ENCODE data around the gene KRT6C. TPM values are rescaled to one million over a fixed set of nuclear protein-coding genes. Genes with fewer than 3 reads are reported as not detected.

KRT6C gene
- total and polyA plus RNA-seq, 11 donors: not detected

- H3K27ac ChIP-seq: no peak overlapping the region
- intact Hi-C loops (cut with DNase I): no loop called here
- peaks cover 0 to 22% (median 2%) of the 10 kb centered on the region in 9 donors for H3K27me3 ChIP-seq
- peak in 3 of 4 donors; percentile 39 to 62 (median 57) for ATAC-seq
- 22 to 30% (median 23%) methylated on average over 6 of the region's 6 CpGs for WGBS, 4 donors
- H3K4me1 ChIP-seq: no peaks in the 10 kb centered on the region
- H3K4me3 ChIP-seq: no peak overlapping the region
- no peak for TF ChIP-seq POLR2A (IDR thresholded peaks at IDR 0.05)
- TF ChIP-seq, protein P1, sequence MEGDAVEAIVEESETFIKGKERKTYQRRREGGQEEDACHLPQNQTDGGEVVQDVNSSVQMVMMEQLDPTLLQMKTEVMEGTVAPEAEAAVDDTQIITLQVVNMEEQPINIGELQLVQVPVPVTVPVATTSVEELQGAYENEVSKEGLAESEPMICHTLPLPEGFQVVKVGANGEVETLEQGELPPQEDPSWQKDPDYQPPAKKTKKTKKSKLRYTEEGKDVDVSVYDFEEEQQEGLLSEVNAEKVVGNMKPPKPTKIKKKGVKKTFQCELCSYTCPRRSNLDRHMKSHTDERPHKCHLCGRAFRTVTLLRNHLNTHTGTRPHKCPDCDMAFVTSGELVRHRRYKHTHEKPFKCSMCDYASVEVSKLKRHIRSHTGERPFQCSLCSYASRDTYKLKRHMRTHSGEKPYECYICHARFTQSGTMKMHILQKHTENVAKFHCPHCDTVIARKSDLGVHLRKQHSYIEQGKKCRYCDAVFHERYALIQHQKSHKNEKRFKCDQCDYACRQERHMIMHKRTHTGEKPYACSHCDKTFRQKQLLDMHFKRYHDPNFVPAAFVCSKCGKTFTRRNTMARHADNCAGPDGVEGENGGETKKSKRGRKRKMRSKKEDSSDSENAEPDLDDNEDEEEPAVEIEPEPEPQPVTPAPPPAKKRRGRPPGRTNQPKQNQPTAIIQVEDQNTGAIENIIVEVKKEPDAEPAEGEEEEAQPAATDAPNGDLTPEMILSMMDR (IDR thresholded peaks at IDR 0.05): no peak
- peak in 2 of 5 donors; percentile 47 to 52 for DNase-seq
- no peaks in the 10 kb centered on the region for H3K36me3 ChIP-seq
- no peaks in the 10 kb centered on the region for H3K9me3 ChIP-seq
Measured at GRCh38 chr12:52442600-52443061, 31.0 kb downstream of the KRT6C start.

DNA sequence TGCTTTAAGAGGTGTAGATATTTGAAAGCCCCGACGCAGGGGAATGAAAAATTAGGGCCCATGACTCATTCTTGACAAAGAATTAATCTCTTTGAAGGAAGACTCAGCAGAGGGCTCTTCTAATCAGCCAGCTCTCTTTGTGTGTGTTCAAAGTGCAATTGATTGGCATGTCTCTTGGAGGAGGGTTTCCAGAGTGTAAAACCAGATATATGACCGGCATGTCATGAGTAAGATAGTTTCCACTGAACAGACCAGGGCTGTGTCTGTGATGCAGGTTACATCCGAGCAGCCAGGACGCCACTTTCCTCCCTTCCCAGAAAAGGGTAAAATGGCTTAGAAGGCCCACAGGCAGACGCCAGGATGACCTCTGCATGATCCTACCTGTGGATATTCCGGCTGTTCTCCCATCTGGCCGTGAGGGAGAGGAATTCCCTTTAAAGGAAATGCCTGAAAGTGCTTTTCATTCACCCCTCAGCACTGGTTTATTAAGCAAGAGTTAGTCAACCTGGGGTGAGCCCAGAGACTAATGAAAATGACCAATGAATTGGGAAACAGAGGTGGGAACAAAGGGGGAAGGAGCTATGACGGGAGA is 32.2 kb downstream of the KRT6C start:
- intact Hi-C loops (cut with DNase I): no loop called here
- Histone ChIP-seq H3K27ac (no peak overlapping the region), H3K9me3 (no peaks in the 10 kb centered on the region), H3K36me3 (no peaks in the 10 kb centered on the region), H3K4me3 (no peak overlapping the region), H3K27me3 (peaks cover 0 to 22% (median 2%) of the 10 kb centered on the region in 9 donors), H3K4me1 (no peaks in the 10 kb centered on the region)
- DNase-seq (no peak), ATAC-seq (no peak)
- WGBS, 4 donors: 53 to 73% (median 57%) methylated on average over 9 of the region's 9 CpGs
- TF ChIP-seq, protein P1 (IDR thresholded peaks at IDR 0.05): no peak
- TF ChIP-seq POLR2A (IDR thresholded peaks at IDR 0.05): no peak

GRCh38 chr12:52440821-52441319 is 32.7 kb downstream of the KRT6C start:
- ATAC-seq: peak in 1 of 4 donors; percentile 19
- no peaks in the 10 kb centered on the region for H3K36me3 ChIP-seq
- H3K27ac ChIP-seq: no peak overlapping the region
- DNase-seq: no peak
- no peak for TF ChIP-seq POLR2A (IDR thresholded peaks at IDR 0.05)
- TF ChIP-seq, protein P1 (IDR thresholded peaks at IDR 0.05): no peak
- 83 to 94% (median 86%) methylated on average over 3 to 5 of the region's 5 CpGs for WGBS, 4 donors
- intact Hi-C loops (cut with DNase I): no loop called here
- H3K9me3 ChIP-seq: no peaks in the 10 kb centered on the region
- no peak overlapping the region for H3K4me3 ChIP-seq
- H3K27me3 ChIP-seq: peaks cover 0 to 22% (median 2%) of the 10 kb centered on the region in 9 donors
- no peaks in the 10 kb centered on the region for H3K4me1 ChIP-seq

DNA sequence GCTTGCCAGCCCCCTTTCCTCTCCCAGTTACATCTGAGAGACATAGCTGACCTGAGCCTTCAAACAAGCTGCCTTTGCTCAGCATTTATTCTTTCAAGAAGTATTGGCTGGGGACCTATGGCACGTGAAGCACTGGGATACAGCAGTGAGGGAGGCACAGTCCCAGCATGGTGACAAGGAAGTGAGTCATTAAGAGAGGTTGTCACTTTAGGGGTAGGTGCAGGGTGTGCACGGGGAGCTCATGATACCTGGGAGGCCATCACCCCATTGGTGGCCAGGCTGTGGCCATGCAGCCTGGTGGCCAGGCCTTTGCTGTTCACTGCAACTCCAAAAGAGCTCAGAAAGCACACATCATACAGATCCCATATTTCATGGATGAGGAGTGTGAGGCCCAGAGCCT is 33.8 kb downstream of the KRT6C start:
- ATAC-seq: no peak
- DNase-seq: no peak
- WGBS, 4 donors: 64 to 74% (median 73%) methylated on average over 2 of the region's 2 CpGs
- no peaks in the 10 kb centered on the region for H3K4me1 ChIP-seq
- no peak for TF ChIP-seq POLR2A (IDR thresholded peaks at IDR 0.05)
- TF ChIP-seq, protein P1 (IDR thresholded peaks at IDR 0.05): no peak
- peaks cover 0 to 26% (median 0%) of the 10 kb centered on the region in 9 donors for H3K27me3 ChIP-seq
- H3K9me3 ChIP-seq: no peaks in the 10 kb centered on the region
- no peaks in the 10 kb centered on the region for H3K36me3 ChIP-seq
- intact Hi-C loops (cut with DNase I): no loop called here
- no peak overlapping the region for H3K4me3 ChIP-seq
- H3K27ac ChIP-seq: no peak overlapping the region

Measured in heart left ventricle (tissue), 16 donors.